H9 (cell line): Measurements from ENCODE around the gene SEMA3C. TPM values are rescaled to one million over a fixed set of nuclear protein-coding genes. Genes with fewer than 3 reads are reported as not detected.

Experiments
- DNase-seq: peaks from one replicate; pipeline ENCODE4 v3.0.0-alpha.2; 2017
- H2AFZ ChIP-seq: one replicate; pipeline ENCODE4 v1.6.1; 2013; ENCODE audit warnings: mild to moderate bottlenecking, low read length, control low read depth, moderate library complexity
- H2AK5ac ChIP-seq: 2 replicates; pipeline ENCODE4 v1.6.1; 2013; ENCODE audit warnings: low read length, control low read depth, mixed read lengths; ENCODE audit not compliant: insufficient read length
- H2BK120ac ChIP-seq: one replicate; pipeline ENCODE4 v1.6.1; 2013; ENCODE audit warnings: low read depth, mild to moderate bottlenecking, low read length, control low read depth, inconsistent platforms; ENCODE audit not compliant: poor library complexity, severe bottlenecking
- H2BK12ac ChIP-seq: 2 replicates; pipeline ENCODE4 v1.6.1; 2013; ENCODE audit warnings: low read length, control low read depth, mixed read lengths, low read depth; ENCODE audit not compliant: insufficient read length
- H2BK15ac ChIP-seq: 2 replicates; pipeline ENCODE4 v1.6.1; 2013; ENCODE audit warnings: low read depth, low read length, control low read depth
- H2BK20ac ChIP-seq: one replicate; pipeline ENCODE4 v1.6.1; 2013; ENCODE audit warnings: low read depth, mild to moderate bottlenecking, low read length, control low read depth, inconsistent platforms; ENCODE audit not compliant: poor library complexity, severe bottlenecking
- H2BK5ac ChIP-seq: 2 replicates; pipeline ENCODE4 v1.6.1; 2013; ENCODE audit warnings: low read length, control low read depth, mixed read lengths; ENCODE audit not compliant: insufficient read length
- H3K14ac ChIP-seq: 2 replicates; pipeline ENCODE4 v1.6.1; 2013; ENCODE audit warnings: low read length, control low read depth; ENCODE audit not compliant: insufficient read depth
- H3K18ac ChIP-seq: 2 replicates; pipeline ENCODE4 v1.6.1; 2013; ENCODE audit warnings: low read depth, mild to moderate bottlenecking, mixed read lengths, low read length, control low read depth; ENCODE audit not compliant: insufficient read length
- H3K23ac ChIP-seq: 2 replicates; pipeline ENCODE4 v1.6.1; 2013; ENCODE audit warnings: low read length, control low read depth, mixed read lengths, low read depth; ENCODE audit not compliant: insufficient read length
- H3K23me2 ChIP-seq: 2 replicates; pipeline ENCODE4 v1.6.1; 2013; ENCODE audit warnings: low read depth, mild to moderate bottlenecking, mixed read lengths, low read length, control low read depth; ENCODE audit not compliant: insufficient read length, poor library complexity, severe bottlenecking
- H3K27ac ChIP-seq: 2 replicates; pipeline ENCODE4 v1.5.1; 2013; ENCODE audit warnings: low read length, control low read depth, mixed read lengths, low read depth; ENCODE audit not compliant: insufficient read length
- H3K27me3 ChIP-seq: 2 replicates; pipeline ENCODE4 v1.6.1; 2013; ENCODE audit warnings: low read length, control low read depth, inconsistent platforms; ENCODE audit not compliant: insufficient read depth
- H3K4ac ChIP-seq: 2 replicates; pipeline ENCODE4 v1.6.1; 2013; ENCODE audit warnings: low read depth, mild to moderate bottlenecking, control low read depth, inconsistent platforms, low read length, moderate library complexity
- H3K4me1 ChIP-seq: 2 replicates; pipeline ENCODE4 v1.6.1; 2013; ENCODE audit warnings: low read length, control low read depth, inconsistent platforms; ENCODE audit not compliant: insufficient read depth
- H3K4me2 ChIP-seq: 2 replicates; pipeline ENCODE4 v1.6.1; 2013; ENCODE audit warnings: low read length, control low read depth, mixed read lengths; ENCODE audit not compliant: insufficient read length, insufficient read depth
- H3K56ac ChIP-seq: 2 replicates; pipeline ENCODE4 v1.6.1; 2013; ENCODE audit warnings: low read depth, mild to moderate bottlenecking, mixed read lengths, low read length, control low read depth; ENCODE audit not compliant: insufficient read length
- H3K79me1 ChIP-seq: 2 replicates; pipeline ENCODE4 v1.6.1; 2013; ENCODE audit warnings: low read depth, mild to moderate bottlenecking, moderate library complexity, low read length, control low read depth, inconsistent platforms; ENCODE audit not compliant: insufficient read depth, poor library complexity, severe bottlenecking
- H3K79me2 ChIP-seq: 2 replicates; pipeline ENCODE4 v1.6.1; 2013; ENCODE audit warnings: low read length, control low read depth, inconsistent platforms; ENCODE audit not compliant: insufficient read depth
- H3K9ac ChIP-seq: 2 replicates; pipeline ENCODE4 v1.6.1; 2013; ENCODE audit warnings: low read length, control low read depth, mixed read lengths; ENCODE audit not compliant: insufficient read length; ENCODE audit errors: extremely low read depth
- H3K9me3 ChIP-seq: one replicate; pipeline ENCODE4 v1.6.1; 2013; ENCODE audit warnings: low read depth, low read length, inconsistent platforms; ENCODE audit not compliant: control insufficient read depth
- H3T11ph ChIP-seq: one replicate; pipeline ENCODE4 v1.6.1; 2013; ENCODE audit warnings: mild to moderate bottlenecking, low read length, control low read depth, inconsistent platforms
- H4K20me1 ChIP-seq: one replicate; pipeline ENCODE4 v1.6.1; 2013; ENCODE audit not compliant: control insufficient read depth, insufficient read length, insufficient read depth
- H4K5ac ChIP-seq: 2 replicates; pipeline ENCODE4 v1.6.1; 2013; ENCODE audit warnings: low read depth, mild to moderate bottlenecking, mixed read lengths, low read length, control low read depth; ENCODE audit not compliant: insufficient read length
- H4K8ac ChIP-seq: replicated peaks from 2 replicates; pipeline ENCODE4 v1.6.1; 2013; ENCODE audit warnings: low read length, control low read depth, mixed read lengths, low read depth; ENCODE audit not compliant: insufficient read length
- H4K91ac ChIP-seq: 2 replicates; pipeline ENCODE4 v1.6.1; 2013; ENCODE audit warnings: low read depth, mild to moderate bottlenecking, moderate library complexity, mixed read lengths, low read length, control low read depth; ENCODE audit not compliant: insufficient read length
- H3K27ac Mint-ChIP-seq, 3 experiments: 2 replicates in 2 of 3; 3 replicates in 1 of 3; pipeline ENCODE4 v1.8.0; 2020 to 2021; ENCODE audit warnings: mixed read lengths in 3 of 3, mild to moderate bottlenecking in 1 of 3, moderate library complexity in 1 of 3
- H3K27me3 Mint-ChIP-seq: 2 replicates; pipeline ENCODE4 v1.8.0; 2021; ENCODE audit warnings: low read depth, mild to moderate bottlenecking, moderate library complexity, mixed read lengths
- H3K36me3 Mint-ChIP-seq, 3 experiments: 2 replicates in 2 of 3; 3 replicates in 1 of 3; pipeline ENCODE4 v1.8.0; 2020 to 2021; ENCODE audit warnings: low read depth in 3 of 3, mixed read lengths in 3 of 3; ENCODE audit not compliant: insufficient read depth in 1 of 3
- H3K4me1 Mint-ChIP-seq, 2 experiments: 2 replicates each; pipeline ENCODE4 v1.8.0; 2020; ENCODE audit warnings: mixed read lengths in 2 of 2
- H3K4me3 Mint-ChIP-seq, 2 experiments: 2 replicates in 1 of 2; 3 replicates in 1 of 2; pipeline ENCODE4 v1.8.0; 2020 to 2021; ENCODE audit warnings: mild to moderate bottlenecking in 2 of 2, mixed read lengths in 2 of 2, moderate library complexity in 1 of 2
- H3K9me3 Mint-ChIP-seq, 2 experiments: 2 replicates in 1 of 2; 3 replicates in 1 of 2; pipeline ENCODE4 v1.8.0; 2020; ENCODE audit warnings: mild to moderate bottlenecking in 2 of 2, mixed read lengths in 2 of 2, moderate library complexity in 1 of 2
- WGBS: extraction: QIAGEN DNeasy Blood & Tissue Kit; methylation state at CpG from one replicate; pipeline ENCODE4 v1.1.7; 2013; ENCODE audit warnings: missing lambda C conversion rate, low lambda C conversion rate, mixed read lengths; ENCODE audit not compliant: insufficient read length; ENCODE audit errors: extremely low coverage; 5-methylcytosine and 5-hydroxymethylcytosine counted together
- total RNA-seq: library from RNA; stranded (reverse); gene quantifications from 2 replicates; pipeline ENCODE4 v1.2.1, GENCODE V29; 2021
- TF ChIP-seq, protein P1 (sequence below): fragments of 200-600 bp; sonication (generic); conservative IDR thresholded peaks from 3 replicates; pipeline ENCODE4 v1.8.0; 2021; ENCODE audit warnings: antibody characterized with exemption, mild to moderate bottlenecking

Gene SEMA3C
- total RNA-seq, 1 experiment from 2014 or later: 1.6 TPM

- Mint-ChIP-seq H3K27ac (no peak overlapping the region), H3K4me3 (no peak overlapping the region), H3K27me3 (no peaks in the 10 kb centered on the region), H3K4me1 (peaks cover 2 to 12% of the 10 kb centered on the region in 2 experiments), H3K9me3 (no peaks in the 10 kb centered on the region), H3K36me3 (no peaks in the 10 kb centered on the region)
- Histone ChIP-seq H3K79me1 (no peaks in the 10 kb centered on the region), H3K27me3 (no peaks in the 10 kb centered on the region), H3K4ac (no peak overlapping the region), H3K9ac (no peak overlapping the region), H2AFZ (no peak overlapping the region), H2BK120ac (no peak overlapping the region), H2BK12ac (no peak overlapping the region), H3K27ac (no peak overlapping the region), H2AK5ac (no peak overlapping the region), H3K18ac (no peak overlapping the region), H3K23me2 (no peaks in the 10 kb centered on the region), H3K9me3 (no peaks in the 10 kb centered on the region), H3K14ac (no peak overlapping the region), H2BK5ac (no peak overlapping the region), H2BK15ac (no peak overlapping the region), H4K8ac (no peak overlapping the region), H3K4me1 (no peaks in the 10 kb centered on the region), H3K56ac (no peak overlapping the region), H3K79me2 (no peaks in the 10 kb centered on the region), H3T11ph (no peak overlapping the region), H4K5ac (no peak overlapping the region), H4K91ac (no peak overlapping the region), H3K4me2 (no peak overlapping the region), H4K20me1 (no peaks in the 10 kb centered on the region), H3K23ac (no peak overlapping the region), H2BK20ac (no peak overlapping the region)
- DNase-seq: no peak
- no CpG with 5 or more reads among the region's 4 CpGs for WGBS
- TF ChIP-seq, protein P1, sequence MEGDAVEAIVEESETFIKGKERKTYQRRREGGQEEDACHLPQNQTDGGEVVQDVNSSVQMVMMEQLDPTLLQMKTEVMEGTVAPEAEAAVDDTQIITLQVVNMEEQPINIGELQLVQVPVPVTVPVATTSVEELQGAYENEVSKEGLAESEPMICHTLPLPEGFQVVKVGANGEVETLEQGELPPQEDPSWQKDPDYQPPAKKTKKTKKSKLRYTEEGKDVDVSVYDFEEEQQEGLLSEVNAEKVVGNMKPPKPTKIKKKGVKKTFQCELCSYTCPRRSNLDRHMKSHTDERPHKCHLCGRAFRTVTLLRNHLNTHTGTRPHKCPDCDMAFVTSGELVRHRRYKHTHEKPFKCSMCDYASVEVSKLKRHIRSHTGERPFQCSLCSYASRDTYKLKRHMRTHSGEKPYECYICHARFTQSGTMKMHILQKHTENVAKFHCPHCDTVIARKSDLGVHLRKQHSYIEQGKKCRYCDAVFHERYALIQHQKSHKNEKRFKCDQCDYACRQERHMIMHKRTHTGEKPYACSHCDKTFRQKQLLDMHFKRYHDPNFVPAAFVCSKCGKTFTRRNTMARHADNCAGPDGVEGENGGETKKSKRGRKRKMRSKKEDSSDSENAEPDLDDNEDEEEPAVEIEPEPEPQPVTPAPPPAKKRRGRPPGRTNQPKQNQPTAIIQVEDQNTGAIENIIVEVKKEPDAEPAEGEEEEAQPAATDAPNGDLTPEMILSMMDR: no peak
These were observed 49.6 kb downstream of the SEMA3C start for GRCh38 chr7:80869106-80869784.
